NCI-H748 treated with DMSO at 0.1 percent for 48 hours (cell line): ENCODE results near the gene ZNF534.
"Not testable (repeated sequence)": the region's sequence is repeated elsewhere in the genome, so short reads cannot be mapped to it uniquely, and the experiment has no call there.

ENCODE experiments used
- DNase-seq: peaks from one replicate; lab custom pipeline; 2025; lab: John Stamatoyannopoulos, UW

ZNF534 gene

GRCh38 chr19:52498571-52498970 is 69.6 kb downstream of the ZNF534 start:
- no peak for DNase-seq

- not testable (repeated sequence) for DNase-seq
Observed at GRCh38 chr19:52500474-52500873, 71.5 kb downstream of the ZNF534 start.

- DNase-seq, result not testable (repeated sequence)
Observed at GRCh38 chr19:52500991-52501390, 72.0 kb downstream of the ZNF534 start.
